HEK293 (cell line): ENCODE results near the gene SYT2.

Source experiments
- HOXC10 ChIP-seq: sonication (generic); formaldehyde crosslinking; IDR thresholded peaks from 2 replicates; pipeline ENCODE4 v1.8.1; 2023; ENCODE audit warnings: mild to moderate bottlenecking, missing genetic modification reagents
- KLF10 ChIP-seq: fragments of 450-650 bp; IDR thresholded peaks from 2 replicates; pipeline ENCODE4 v1.5.1; 2018; ENCODE audit warnings: missing biosample characterization, mild to moderate bottlenecking, missing genetic modification characterization
- MYNN ChIP-seq: fragments of 450-650 bp; formaldehyde crosslinking; IDR thresholded peaks from 2 replicates; pipeline ENCODE4 v1.5.1; 2016; ENCODE audit warnings: missing biosample characterization, missing genetic modification characterization, borderline replicate concordance
- OVOL3 ChIP-seq: fragments of 450-650 bp; formaldehyde crosslinking; IDR thresholded peaks from 2 replicates; pipeline ENCODE4 v1.5.1; 2016; ENCODE audit warnings: missing biosample characterization, missing genetic modification characterization
- RBAK ChIP-seq: fragments of 450-650 bp; formaldehyde crosslinking; IDR thresholded peaks from 2 replicates; pipeline ENCODE4 v1.5.1; 2016; ENCODE audit warnings: missing biosample characterization, missing genetic modification characterization
- SP2 ChIP-seq: fragments of 450-650 bp; formaldehyde crosslinking; IDR thresholded peaks from 2 replicates; pipeline ENCODE4 v1.5.1; 2016; ENCODE audit warnings: missing biosample characterization, missing genetic modification characterization
- TRIM28 ChIP-seq: IDR thresholded peaks from 2 replicates; pipeline ENCODE4 v1.6.1; 2011; ENCODE audit warnings: low read length, control low read depth, borderline replicate concordance
- WT1 ChIP-seq: fragments of 450-650 bp; formaldehyde crosslinking; IDR thresholded peaks from 2 replicates; pipeline ENCODE4 v1.5.1; 2016; ENCODE audit warnings: missing biosample characterization, missing genetic modification characterization
- ZFP3 ChIP-seq: fragments of 450-650 bp; formaldehyde crosslinking; IDR thresholded peaks from 2 replicates; pipeline ENCODE4 v1.5.1; 2016; ENCODE audit warnings: low read depth, missing biosample characterization, missing genetic modification characterization
- ZFP69B ChIP-seq: fragments of 450-650 bp; formaldehyde crosslinking; IDR thresholded peaks from 2 replicates; pipeline ENCODE4 v1.5.1; 2016; ENCODE audit warnings: missing biosample characterization, missing genetic modification characterization
- ZNF10 ChIP-seq: fragments of 450-650 bp; formaldehyde crosslinking; IDR thresholded peaks from 2 replicates; pipeline ENCODE4 v1.5.1; 2017; ENCODE audit warnings: missing biosample characterization, missing genetic modification characterization
- ZNF121 ChIP-seq: fragments of 450-650 bp; formaldehyde crosslinking; IDR thresholded peaks from 2 replicates; pipeline ENCODE4 v1.5.1; 2016; ENCODE audit warnings: missing biosample characterization, missing genetic modification characterization
- ZNF133 ChIP-seq: fragments of 450-650 bp; formaldehyde crosslinking; IDR thresholded peaks from 2 replicates; pipeline ENCODE4 v1.5.1; 2016; ENCODE audit warnings: missing biosample characterization, missing genetic modification characterization
- ZNF184 ChIP-seq: fragments of 450-650 bp; IDR thresholded peaks from 2 replicates; pipeline ENCODE4 v1.5.1; 2018; ENCODE audit warnings: missing biosample characterization, mild to moderate bottlenecking, missing genetic modification characterization
- ZNF221 ChIP-seq: fragments of 450-650 bp; formaldehyde crosslinking; IDR thresholded peaks from 2 replicates; pipeline ENCODE4 v1.5.1; 2017; ENCODE audit warnings: missing biosample characterization, missing genetic modification characterization, borderline replicate concordance
- ZNF248 ChIP-seq: fragments of 450-650 bp; formaldehyde crosslinking; IDR thresholded peaks from 2 replicates; pipeline ENCODE4 v1.5.1; 2017; ENCODE audit warnings: missing biosample characterization, missing genetic modification characterization
- ZNF26 ChIP-seq: fragments of 450-650 bp; formaldehyde crosslinking; IDR thresholded peaks from 2 replicates; pipeline ENCODE4 v1.5.1; 2016; ENCODE audit warnings: missing biosample characterization, missing genetic modification characterization
- ZNF274 ChIP-seq, 2 experiments: fragments of 200-500 bp in 1 of 2; fragments of 450-650 bp in 1 of 2; sonication (Bioruptor generic) in 1 of 2; formaldehyde crosslinking in 1 of 2; IDR thresholded peaks; 2 replicates each; pipeline versions ENCODE4 v1.5.1 to v1.6.1; 2014 to 2016; ENCODE audit warnings: borderline replicate concordance in 1 of 2, inconsistent platforms in 1 of 2, low read length in 1 of 2, missing biosample characterization in 1 of 2, missing genetic modification characterization in 1 of 2
- ZNF394 ChIP-seq: fragments of 450-650 bp; formaldehyde crosslinking; IDR thresholded peaks from 2 replicates; pipeline ENCODE4 v1.5.1; 2016; ENCODE audit warnings: missing biosample characterization, missing genetic modification characterization, mild to moderate bottlenecking, moderate library complexity, borderline replicate concordance
- ZNF398 ChIP-seq: fragments of 450-650 bp; formaldehyde crosslinking; IDR thresholded peaks from 2 replicates; pipeline ENCODE4 v1.5.1; 2017; ENCODE audit warnings: missing biosample characterization, missing genetic modification characterization
- ZNF501 ChIP-seq: fragments of 450-650 bp; formaldehyde crosslinking; IDR thresholded peaks from 2 replicates; pipeline ENCODE4 v1.5.1; 2016; ENCODE audit warnings: missing biosample characterization, missing genetic modification characterization
- ZNF560 ChIP-seq: fragments of 450-650 bp; formaldehyde crosslinking; IDR thresholded peaks from 2 replicates; pipeline ENCODE4 v1.5.1; 2017; ENCODE audit warnings: missing biosample characterization, missing genetic modification characterization, borderline replicate concordance
- ZNF624 ChIP-seq: fragments of 450-650 bp; formaldehyde crosslinking; IDR thresholded peaks from 2 replicates; pipeline ENCODE4 v1.5.1; 2017; ENCODE audit warnings: missing biosample characterization, missing genetic modification characterization
- ZNF658 ChIP-seq: fragments of 450-650 bp; formaldehyde crosslinking; IDR thresholded peaks from 2 replicates; pipeline ENCODE4; 2016; ENCODE audit warnings: missing biosample characterization, missing genetic modification characterization
- ZNF701 ChIP-seq: fragments of 450-650 bp; formaldehyde crosslinking; IDR thresholded peaks from 2 replicates; pipeline ENCODE4 v1.5.1; 2016; ENCODE audit warnings: missing biosample characterization, missing genetic modification characterization
- ZNF707 ChIP-seq: fragments of 450-650 bp; formaldehyde crosslinking; IDR thresholded peaks from 2 replicates; pipeline ENCODE4 v1.5.1; 2016; ENCODE audit warnings: missing biosample characterization, missing genetic modification characterization
- ZNF776 ChIP-seq: fragments of 450-650 bp; formaldehyde crosslinking; IDR thresholded peaks from 2 replicates; pipeline ENCODE4 v1.5.0; 2017; ENCODE audit warnings: missing biosample characterization, missing genetic modification characterization, borderline replicate concordance
- TF ChIP-seq, protein P1 (sequence below): fragments of 450-650 bp; formaldehyde crosslinking; IDR thresholded peaks from 2 replicates; pipeline ENCODE4 v1.5.1; 2016; ENCODE audit warnings: missing biosample characterization, missing genetic modification characterization
- TF ChIP-seq, protein P2 (sequence below): fragments of 450-650 bp; formaldehyde crosslinking; IDR thresholded peaks from 2 replicates; pipeline ENCODE4 v1.5.1; 2016; ENCODE audit warnings: missing biosample characterization, missing genetic modification characterization
- TF ChIP-seq, protein P3 (sequence below): fragments of 450-650 bp; formaldehyde crosslinking; IDR thresholded peaks from 2 replicates; pipeline ENCODE4 v1.5.1; 2016; ENCODE audit warnings: missing biosample characterization, missing genetic modification characterization
- TF ChIP-seq, protein P4 (sequence below): fragments of 450-650 bp; formaldehyde crosslinking; IDR thresholded peaks from 2 replicates; pipeline ENCODE4 v1.5.1; 2016; ENCODE audit warnings: missing biosample characterization, missing genetic modification characterization

Gene SYT2

GRCh38 chr1:202553560-202554038, 156.7 kb downstream of the SYT2 start (continued):
- TF ChIP-seq ZNF10 (tag by site-specific recombination): no peak; the same call in 1 of the 2 replicates
- TF ChIP-seq RBAK (tag by site-specific recombination): no peak
- no peak for TF ChIP-seq ZNF560
- no peak for TF ChIP-seq ZNF26 (tag by site-specific recombination)
- no peak for TF ChIP-seq HOXC10
- peak; percentile 78; the same call in 1 of the 2 replicates for TF ChIP-seq ZNF394 (tag by site-specific recombination)
- no peak for TF ChIP-seq ZNF133 (tag by site-specific recombination)
- no peak for TF ChIP-seq TRIM28
- no peak for TF ChIP-seq ZFP69B (tag by site-specific recombination)
- TF ChIP-seq, protein P1, sequence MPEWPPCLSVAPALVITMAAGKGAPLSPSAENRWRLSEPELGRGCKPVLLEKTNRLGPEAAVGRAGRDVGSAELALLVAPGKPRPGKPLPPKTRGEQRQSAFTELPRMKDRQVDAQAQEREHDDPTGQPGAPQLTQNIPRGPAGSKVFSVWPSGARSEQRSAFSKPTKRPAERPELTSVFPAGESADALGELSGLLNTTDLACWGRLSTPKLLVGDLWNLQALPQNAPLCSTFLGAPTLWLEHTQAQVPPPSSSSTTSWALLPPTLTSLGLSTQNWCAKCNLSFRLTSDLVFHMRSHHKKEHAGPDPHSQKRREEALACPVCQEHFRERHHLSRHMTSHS (tag by site-specific recombination): no peak
- TF ChIP-seq OVOL3 (tag by site-specific recombination): no peak
- no peak for TF ChIP-seq ZNF701 (tag by site-specific recombination)
- TF ChIP-seq ZNF658 (tag by site-specific recombination): no peak
- TF ChIP-seq ZNF121 (tag by site-specific recombination): no peak
- no peak for TF ChIP-seq ZNF274 (IDR thresholded peaks at IDR 0.05; ENCODE audit: low read length)
- TF ChIP-seq ZNF274 (tag by site-specific recombination; IDR thresholded peaks at IDR 0.05; ENCODE audit: borderline replicate concordance): no peak
- TF ChIP-seq ZNF398 (tag by site-specific recombination): no peak
- no peak for TF ChIP-seq ZNF248 (tag by site-specific recombination)
- TF ChIP-seq ZNF184 (tag by site-specific recombination): no peak
- TF ChIP-seq, protein P2, sequence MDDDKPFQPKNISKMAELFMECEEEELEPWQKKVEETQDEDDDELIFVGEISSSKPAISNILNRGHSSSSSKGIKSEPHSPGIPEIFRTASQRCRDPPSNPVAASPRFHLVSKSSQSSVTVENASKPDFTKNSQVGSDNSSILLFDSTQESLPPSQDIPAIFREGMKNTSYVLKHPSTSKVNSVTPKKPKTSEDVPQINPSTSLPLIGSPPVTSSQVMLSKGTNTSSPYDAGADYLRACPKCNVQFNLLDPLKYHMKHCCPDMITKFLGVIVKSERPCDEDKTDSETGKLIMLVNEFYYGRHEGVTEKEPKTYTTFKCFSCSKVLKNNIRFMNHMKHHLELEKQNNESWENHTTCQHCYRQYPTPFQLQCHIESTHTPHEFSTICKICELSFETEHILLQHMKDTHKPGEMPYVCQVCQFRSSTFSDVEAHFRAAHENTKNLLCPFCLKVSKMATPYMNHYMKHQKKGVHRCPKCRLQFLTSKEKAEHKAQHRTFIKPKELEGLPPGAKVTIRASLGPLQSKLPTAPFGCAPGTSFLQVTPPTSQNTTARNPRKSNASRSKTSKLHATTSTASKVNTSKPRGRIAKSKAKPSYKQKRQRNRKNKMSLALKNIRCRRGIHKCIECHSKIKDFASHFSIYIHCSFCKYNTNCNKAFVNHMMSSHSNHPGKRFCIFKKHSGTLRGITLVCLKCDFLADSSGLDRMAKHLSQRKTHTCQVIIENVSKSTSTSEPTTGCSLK (tag by site-specific recombination): no peak
- no peak for TF ChIP-seq ZNF221 (tag by site-specific recombination)
- TF ChIP-seq ZNF776 (tag by site-specific recombination): no peak
- no peak for TF ChIP-seq KLF10
- TF ChIP-seq WT1 (tag by site-specific recombination): peak; percentile 96
- no peak for TF ChIP-seq ZNF624
- TF ChIP-seq, protein P3, sequence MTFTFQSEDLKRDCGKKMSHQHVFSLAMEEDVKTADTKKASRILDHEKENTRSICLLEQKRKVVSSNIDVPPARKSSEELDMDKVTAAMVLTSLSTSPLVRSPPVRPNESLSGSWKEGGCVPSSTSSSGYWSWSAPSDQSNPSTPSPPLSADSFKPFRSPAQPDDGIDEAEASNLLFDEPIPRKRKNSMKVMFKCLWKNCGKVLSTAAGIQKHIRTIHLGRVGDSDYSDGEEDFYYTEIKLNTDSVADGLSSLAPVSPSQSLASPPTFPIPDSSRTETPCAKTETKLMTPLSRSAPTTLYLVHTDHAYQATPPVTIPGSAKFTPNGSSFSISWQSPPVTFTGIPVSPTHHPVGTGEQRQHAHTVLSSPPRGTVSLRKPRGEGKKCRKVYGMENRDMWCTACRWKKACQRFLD: no peak
- no peak for TF ChIP-seq ZFP3 (tag by site-specific recombination)
- TF ChIP-seq, protein P4, sequence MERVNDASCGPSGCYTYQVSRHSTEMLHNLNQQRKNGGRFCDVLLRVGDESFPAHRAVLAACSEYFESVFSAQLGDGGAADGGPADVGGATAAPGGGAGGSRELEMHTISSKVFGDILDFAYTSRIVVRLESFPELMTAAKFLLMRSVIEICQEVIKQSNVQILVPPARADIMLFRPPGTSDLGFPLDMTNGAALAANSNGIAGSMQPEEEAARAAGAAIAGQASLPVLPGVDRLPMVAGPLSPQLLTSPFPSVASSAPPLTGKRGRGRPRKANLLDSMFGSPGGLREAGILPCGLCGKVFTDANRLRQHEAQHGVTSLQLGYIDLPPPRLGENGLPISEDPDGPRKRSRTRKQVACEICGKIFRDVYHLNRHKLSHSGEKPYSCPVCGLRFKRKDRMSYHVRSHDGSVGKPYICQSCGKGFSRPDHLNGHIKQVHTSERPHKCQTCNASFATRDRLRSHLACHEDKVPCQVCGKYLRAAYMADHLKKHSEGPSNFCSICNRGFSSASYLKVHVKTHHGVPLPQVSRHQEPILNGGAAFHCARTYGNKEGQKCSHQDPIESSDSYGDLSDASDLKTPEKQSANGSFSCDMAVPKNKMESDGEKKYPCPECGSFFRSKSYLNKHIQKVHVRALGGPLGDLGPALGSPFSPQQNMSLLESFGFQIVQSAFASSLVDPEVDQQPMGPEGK: no peak
- TF ChIP-seq MYNN (tag by site-specific recombination): no peak
- TF ChIP-seq ZNF707 (tag by site-specific recombination): no peak
- TF ChIP-seq SP2 (tag by site-specific recombination): peak; percentile 47
- no peak for TF ChIP-seq ZNF501 (tag by site-specific recombination)
